ENCODE results near the gene CDK17.

Gene CDK17

GRCh38 chr12:96241846-96242256 lies 158.4 kb downstream of the CDK17 start:
- Histone ChIP-seq H4K20me1 (ENCODE audit: low read depth, low read length) (no peaks in the 10 kb centered on the region), H3K79me2 (ENCODE audit: insufficient read depth, low read length) (no peaks in the 10 kb centered on the region), H3K9me2 (replicated peaks; ENCODE audit: insufficient read depth, low read length) (no peaks in the 10 kb centered on the region), H3F3A (ENCODE audit: insufficient read depth) (no peaks in the 10 kb centered on the region), H3K27me3 (ENCODE audit: low read length) (no peaks in the 10 kb centered on the region), H3K4me2 (ENCODE audit: low read depth, low read length, poor library complexity, severe bottlenecking) (no peak overlapping the region), H3K9me3 (ENCODE audit: insufficient read depth, low read length) (no peaks in the 10 kb centered on the region), H2AFZ (ENCODE audit: low read depth, low read length, severe bottlenecking) (no peak overlapping the region), H3K27ac (ENCODE audit: low read depth, low read length) (no peak overlapping the region), H3K9ac (ENCODE audit: low read length) (no peak overlapping the region), H3K36me3 (ENCODE audit: low read length) (no peaks in the 10 kb centered on the region), H3K4me3 (ENCODE audit: insufficient read depth, low read length, poor library complexity, severe bottlenecking) (no peak overlapping the region)
- TF ChIP-seq EZH2phosphoT487 (conservative IDR thresholded peaks at IDR 0.05; ENCODE audit: low read length): no peak
- TF ChIP-seq CTCF (IDR thresholded peaks at IDR 0.05; ENCODE audit: insufficient read depth, low read length, poor library complexity, severe bottlenecking): no peak

GRCh38 chr12:96241431-96241830 lies 158.8 kb downstream of the CDK17 start:
- no peak overlapping the region for H3K9ac ChIP-seq (ENCODE audit: low read length)
- H3K36me3 ChIP-seq (ENCODE audit: low read length): no peaks in the 10 kb centered on the region

GRCh38 chr12:96240656-96241055 lies 159.6 kb downstream of the CDK17 start:
- no peak for TF ChIP-seq EZH2phosphoT487 (conservative IDR thresholded peaks at IDR 0.05; ENCODE audit: low read length)
- TF ChIP-seq CTCF (IDR thresholded peaks at IDR 0.05; ENCODE audit: insufficient read depth, low read length, poor library complexity, severe bottlenecking): no peak
- Histone ChIP-seq H3K36me3 (ENCODE audit: low read length) (no peaks in the 10 kb centered on the region), H3K79me2 (ENCODE audit: insufficient read depth, low read length) (no peaks in the 10 kb centered on the region), H3K9ac (ENCODE audit: low read length) (no peak overlapping the region), H3F3A (ENCODE audit: insufficient read depth) (no peaks in the 10 kb centered on the region), H3K9me3 (ENCODE audit: insufficient read depth, low read length) (no peaks in the 10 kb centered on the region), H3K4me3 (ENCODE audit: insufficient read depth, low read length, poor library complexity, severe bottlenecking) (no peak overlapping the region), H3K4me2 (ENCODE audit: low read depth, low read length, poor library complexity, severe bottlenecking) (no peak overlapping the region), H4K20me1 (ENCODE audit: low read depth, low read length) (no peaks in the 10 kb centered on the region), H3K9me2 (replicated peaks; ENCODE audit: insufficient read depth, low read length) (no peaks in the 10 kb centered on the region), H2AFZ (ENCODE audit: low read depth, low read length, severe bottlenecking) (no peak overlapping the region), H3K27ac (ENCODE audit: low read depth, low read length) (no peak overlapping the region), H3K27me3 (ENCODE audit: low read length) (no peaks in the 10 kb centered on the region)

More at GRCh38 chr12:96241431-96241830, 158.8 kb downstream of the CDK17 start:
- no peaks in the 10 kb centered on the region for H3K79me2 ChIP-seq (ENCODE audit: insufficient read depth, low read length)
- no peak overlapping the region for H3K27ac ChIP-seq (ENCODE audit: low read depth, low read length)
- H3K4me3 ChIP-seq (ENCODE audit: insufficient read depth, low read length, poor library complexity, severe bottlenecking): no peak overlapping the region
- TF ChIP-seq EZH2phosphoT487 (conservative IDR thresholded peaks at IDR 0.05; ENCODE audit: low read length) (no peak), CTCF (IDR thresholded peaks at IDR 0.05; ENCODE audit: insufficient read depth, low read length, poor library complexity, severe bottlenecking) (no peak)
- H4K20me1 ChIP-seq (ENCODE audit: low read depth, low read length): no peaks in the 10 kb centered on the region
- H3K9me2 ChIP-seq (replicated peaks; ENCODE audit: insufficient read depth, low read length): no peaks in the 10 kb centered on the region
- H3F3A ChIP-seq (ENCODE audit: insufficient read depth): no peaks in the 10 kb centered on the region
- no peaks in the 10 kb centered on the region for H3K27me3 ChIP-seq (ENCODE audit: low read length)
- H2AFZ ChIP-seq (ENCODE audit: low read depth, low read length, severe bottlenecking): no peak overlapping the region
- H3K9me3 ChIP-seq (ENCODE audit: insufficient read depth, low read length): no peaks in the 10 kb centered on the region
- no peak overlapping the region for H3K4me2 ChIP-seq (ENCODE audit: low read depth, low read length, poor library complexity, severe bottlenecking)
